Activated CD8-positive, alpha-beta T cell treated with anti-CD3 and anti-CD28 coated beads for 36 hours (primary cell): ENCODE measurements around the gene FHL1. TPM values are rescaled to one million over a fixed set of nuclear protein-coding genes. Genes with fewer than 3 reads are reported as not detected.
A peak's percentile ranks its signal among the peaks of the same experiment; 100 is the strongest.

Source experiments
- ATAC-seq: fragments of 200-7000 bp; cut with Tn5 transposase; one replicate; pipeline ENCODE4 v1.10.0; 2021; ENCODE audit warnings: mild to moderate bottlenecking, moderate library complexity
- CTCF ChIA-PET: fragments of 350-600 bp; sonication (Branson Sonifier 250); formaldehyde crosslinking; loops from one replicate; lab custom pipeline; 2021; ENCODE audit warnings: antibody characterized with exemption; lab: Charles Lee
- POLR2A ChIA-PET: fragments of 350-600 bp; sonication (Branson Sonifier 250); formaldehyde crosslinking; loops from one replicate; lab custom pipeline; 2021; ENCODE audit warnings: antibody characterized with exemption; lab: Charles Lee
- DNase-seq: peaks from one replicate; pipeline ENCODE4 v3.0.0-alpha.2; 2020
- H3K27ac Mint-ChIP-seq: one replicate; pipeline ENCODE4 v1.8.0; 2021; ENCODE audit warnings: mild to moderate bottlenecking, mixed read lengths
- H3K27me3 Mint-ChIP-seq: one replicate; pipeline ENCODE4 v1.8.0; 2021; ENCODE audit warnings: mixed read lengths
- H3K36me3 Mint-ChIP-seq: one replicate; pipeline ENCODE4 v1.8.0; 2021; ENCODE audit warnings: low read depth, mixed read lengths
- H3K4me1 Mint-ChIP-seq: one replicate; pipeline ENCODE4 v1.8.0; 2021; ENCODE audit warnings: low read depth, mixed read lengths
- H3K4me3 Mint-ChIP-seq: one replicate; pipeline ENCODE4 v1.8.0; 2021; ENCODE audit warnings: mild to moderate bottlenecking, moderate library complexity, mixed read lengths
- H3K9me3 Mint-ChIP-seq: one replicate; pipeline ENCODE4 v1.8.0; 2021; ENCODE audit warnings: mixed read lengths
- CTCF ChIP-seq: fragments of 200-600 bp; IDR thresholded peaks from one replicate; pipeline ENCODE4 v1.8.0; 2022; ENCODE audit warnings: antibody characterized with exemption, mild to moderate bottlenecking
- intact Hi-C: fragments of 100-400 bp; cut with micrococcal nuclease; formaldehyde crosslinking; loops from one replicate; pipeline ENCODE4 v1.10.0; 2022
- total RNA-seq, 2 experiments: library from RNA; stranded (reverse); gene quantifications; one replicate each; pipeline ENCODE4 v1.2.3, GENCODE V29; 2021

Gene FHL1
- total RNA-seq, 2 experiments from 2014 or later = 17.9 to 18.4 TPM

DNA sequence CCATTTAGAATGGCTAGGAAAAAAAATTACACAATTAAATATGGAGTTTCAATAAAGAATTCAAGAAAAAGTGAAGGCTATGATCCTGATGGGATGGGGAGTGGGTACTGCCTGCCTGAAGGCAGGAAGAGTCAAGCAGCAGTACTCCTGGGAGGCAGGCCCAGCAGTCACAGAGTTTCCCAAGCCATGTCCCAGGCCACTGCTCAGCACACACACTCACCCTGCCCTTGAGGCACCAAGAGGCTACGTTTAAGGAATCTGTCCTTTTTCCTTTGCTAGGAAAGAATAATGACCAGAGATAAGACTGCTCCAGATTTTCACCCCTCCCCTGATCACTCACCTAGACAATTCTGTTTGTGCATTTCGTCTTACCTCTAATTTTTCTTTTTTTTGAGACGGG is 73.6 kb downstream of the FHL1 start:
- Mint-ChIP-seq H3K27ac (no peak overlapping the region), H3K27me3 (no peaks in the 10 kb centered on the region), H3K4me3 (no peak overlapping the region), H3K4me1 (peaks cover 4% of the 10 kb centered on the region), H3K36me3 (peaks cover 21% of the 10 kb centered on the region), H3K9me3 (no peaks in the 10 kb centered on the region)
- TF ChIP-seq CTCF = no peak
- ChIA-PET POLR2A (no interaction called here), CTCF (no interaction called here)
- DNase-seq = no peak
- intact Hi-C loops = no loop called here
- ATAC-seq = no peak

- H3K36me3 Mint-ChIP-seq = peaks cover 24% of the 10 kb centered on the region
Measured at GRCh38 chrX:136221851-136222513, 74.6 kb downstream of the FHL1 start.

GRCh38 chrX:136227074-136227473 is 79.7 kb downstream of the FHL1 start:
- intact Hi-C loops = no loop called here
- no peak overlapping the region for H3K27ac Mint-ChIP-seq
- ATAC-seq (no peak), DNase-seq (no peak)
- H3K4me3 Mint-ChIP-seq = no peak overlapping the region
- no peaks in the 10 kb centered on the region for H3K9me3 Mint-ChIP-seq
- no peaks in the 10 kb centered on the region for H3K27me3 Mint-ChIP-seq
- H3K4me1 Mint-ChIP-seq = peaks cover 18% of the 10 kb centered on the region
- no peak for TF ChIP-seq CTCF
- H3K36me3 Mint-ChIP-seq = peaks cover 26% of the 10 kb centered on the region
- POLR2A ChIA-PET = no interaction called here
- CTCF ChIA-PET = no interaction called here

More at GRCh38 chrX:136221851-136222513, 74.6 kb downstream of the FHL1 start:
- no peak for ATAC-seq
- CTCF ChIA-PET = interaction anchor here (1.2 to 1.5 kb wide), 2 partner anchors 13 to 19 kb away, joined by 3 to 5 read pairs; no protein-coding TSS in a partner anchor
- Mint-ChIP-seq H3K4me1 (peaks cover 4% of the 10 kb centered on the region), H3K27ac (no peak overlapping the region), H3K9me3 (no peaks in the 10 kb centered on the region), H3K27me3 (no peaks in the 10 kb centered on the region), H3K4me3 (no peak overlapping the region)
- POLR2A ChIA-PET = no interaction called here
- DNase-seq = no peak
- no peak for TF ChIP-seq CTCF
- intact Hi-C loops = no loop called here

GRCh38 chrX:136227948-136228838 is 80.9 kb downstream of the FHL1 start:
- TF ChIP-seq CTCF = no peak
- ChIA-PET CTCF (no interaction called here), POLR2A (interaction anchor here (0.5 kb wide), 1 partner anchor 97 kb away, joined by 3 read pairs; no protein-coding TSS in a partner anchor)
- H3K27me3 Mint-ChIP-seq = no peaks in the 10 kb centered on the region
- peak; percentile 33 for DNase-seq
- H3K4me1 Mint-ChIP-seq = peaks cover 18% of the 10 kb centered on the region
- intact Hi-C loops = no loop called here
- no peaks in the 10 kb centered on the region for H3K9me3 Mint-ChIP-seq
- peaks cover 25% of the 10 kb centered on the region for H3K36me3 Mint-ChIP-seq
- peak; percentile 89 for ATAC-seq
- H3K4me3 Mint-ChIP-seq = no peak overlapping the region
- H3K27ac Mint-ChIP-seq = peak overlapping the region; percentile 15

- ChIA-PET CTCF (no interaction called here), POLR2A (interaction anchor here (0.5 kb wide), 1 partner anchor 97 kb away, joined by 3 read pairs; no protein-coding TSS in a partner anchor)
- peaks cover 18% of the 10 kb centered on the region for H3K4me1 Mint-ChIP-seq
- no peak overlapping the region for H3K4me3 Mint-ChIP-seq
- peaks cover 25% of the 10 kb centered on the region for H3K36me3 Mint-ChIP-seq
- TF ChIP-seq CTCF = no peak
- no peak overlapping the region for H3K27ac Mint-ChIP-seq
- H3K27me3 Mint-ChIP-seq = no peaks in the 10 kb centered on the region
- DNase-seq (no peak), ATAC-seq (no peak)
- intact Hi-C loops = no loop called here
- no peaks in the 10 kb centered on the region for H3K9me3 Mint-ChIP-seq
Measured at GRCh38 chrX:136228839-136229207, 81.5 kb downstream of the FHL1 start.
